Retinal pigment epithelial cell (primary cell): ENCODE data around the gene LRRC47.

Experiments
- DNase-seq: peaks from one replicate; pipeline ENCODE4 v3.0.0-alpha.2; 2010; ENCODE audit warnings: low read depth
- H3K4me3 ChIP-seq: 2 replicates; pipeline ENCODE4 v1.5.1; 2011; ENCODE audit warnings: mild to moderate bottlenecking, low read length, control low read depth, moderate library complexity
- TF ChIP-seq, protein P1 (sequence below): conservative IDR thresholded peaks from 2 replicates; pipeline ENCODE4 v1.5.1; 2011; ENCODE audit warnings: low read depth, low read length, control low read depth, inconsistent platforms

LRRC47 gene

DNA sequence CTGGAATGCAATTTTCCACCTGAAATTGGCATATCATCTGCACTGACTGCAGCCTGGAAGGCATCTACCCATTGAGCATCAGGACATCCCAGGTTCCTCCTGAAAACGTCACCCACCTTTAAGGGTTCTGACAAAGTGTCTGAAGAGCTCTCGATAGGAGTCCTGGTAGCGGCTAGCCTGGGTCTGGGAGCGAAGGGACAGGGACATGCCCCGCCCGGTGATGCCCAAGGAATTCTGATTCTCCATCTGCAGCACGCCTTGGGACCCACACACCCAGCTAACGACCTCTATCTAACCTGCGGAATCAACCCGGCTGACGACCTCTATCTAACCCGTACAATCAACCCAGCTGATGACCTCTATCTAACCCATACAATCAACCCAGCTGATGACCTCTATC, 57.4 kb downstream of the LRRC47 start:
- no peak overlapping the region for H3K4me3 ChIP-seq
- no peak for DNase-seq
- TF ChIP-seq, protein P1, sequence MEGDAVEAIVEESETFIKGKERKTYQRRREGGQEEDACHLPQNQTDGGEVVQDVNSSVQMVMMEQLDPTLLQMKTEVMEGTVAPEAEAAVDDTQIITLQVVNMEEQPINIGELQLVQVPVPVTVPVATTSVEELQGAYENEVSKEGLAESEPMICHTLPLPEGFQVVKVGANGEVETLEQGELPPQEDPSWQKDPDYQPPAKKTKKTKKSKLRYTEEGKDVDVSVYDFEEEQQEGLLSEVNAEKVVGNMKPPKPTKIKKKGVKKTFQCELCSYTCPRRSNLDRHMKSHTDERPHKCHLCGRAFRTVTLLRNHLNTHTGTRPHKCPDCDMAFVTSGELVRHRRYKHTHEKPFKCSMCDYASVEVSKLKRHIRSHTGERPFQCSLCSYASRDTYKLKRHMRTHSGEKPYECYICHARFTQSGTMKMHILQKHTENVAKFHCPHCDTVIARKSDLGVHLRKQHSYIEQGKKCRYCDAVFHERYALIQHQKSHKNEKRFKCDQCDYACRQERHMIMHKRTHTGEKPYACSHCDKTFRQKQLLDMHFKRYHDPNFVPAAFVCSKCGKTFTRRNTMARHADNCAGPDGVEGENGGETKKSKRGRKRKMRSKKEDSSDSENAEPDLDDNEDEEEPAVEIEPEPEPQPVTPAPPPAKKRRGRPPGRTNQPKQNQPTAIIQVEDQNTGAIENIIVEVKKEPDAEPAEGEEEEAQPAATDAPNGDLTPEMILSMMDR: no peak

DNA sequence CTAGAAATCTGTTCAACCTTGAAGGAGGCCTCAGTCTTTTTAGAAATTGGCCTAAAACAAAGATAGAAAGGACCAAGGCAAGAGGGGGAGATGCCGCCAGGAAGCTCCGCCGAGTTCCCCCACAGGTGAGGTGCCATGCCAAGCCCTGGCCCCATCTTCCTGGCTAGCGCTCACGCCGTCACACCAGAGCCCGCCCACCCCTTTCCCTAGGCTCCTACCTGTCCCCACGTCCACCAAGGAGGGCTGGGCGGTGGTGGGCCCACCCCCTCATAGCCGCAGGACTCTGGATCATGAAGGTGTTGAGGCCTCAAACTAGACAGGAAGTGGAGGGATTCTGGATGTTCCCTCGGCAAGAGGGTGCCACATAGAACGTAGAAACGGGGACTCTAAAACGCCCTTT, 59.6 kb downstream of the LRRC47 start:
- DNase-seq: no peak
- TF ChIP-seq, protein P1: no peak
- no peak overlapping the region for H3K4me3 ChIP-seq

DNA sequence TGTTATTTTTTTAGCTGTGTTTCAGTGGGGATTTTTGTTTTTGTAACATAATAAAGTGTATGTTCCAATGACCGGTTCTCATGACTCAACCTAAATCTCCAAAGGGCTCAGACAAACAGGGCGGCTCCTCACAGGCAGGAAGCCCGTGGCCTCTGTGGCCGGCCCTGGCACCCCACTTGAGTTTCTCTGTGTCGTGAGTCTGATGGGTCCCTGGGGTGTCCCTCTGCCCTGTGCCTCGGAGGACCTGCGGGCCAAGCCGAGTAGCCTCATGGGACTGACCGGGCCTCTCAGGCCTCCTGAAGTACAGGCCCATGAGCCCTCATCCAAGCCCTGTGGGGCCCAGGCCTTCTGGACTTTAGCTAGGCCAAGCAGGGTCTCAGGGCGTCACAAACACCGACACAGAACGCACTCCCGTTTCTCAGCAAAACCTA, 60.2 kb downstream of the LRRC47 start:
- TF ChIP-seq, protein P1: no peak
- DNase-seq: no peak
- H3K4me3 ChIP-seq: no peak overlapping the region

DNA sequence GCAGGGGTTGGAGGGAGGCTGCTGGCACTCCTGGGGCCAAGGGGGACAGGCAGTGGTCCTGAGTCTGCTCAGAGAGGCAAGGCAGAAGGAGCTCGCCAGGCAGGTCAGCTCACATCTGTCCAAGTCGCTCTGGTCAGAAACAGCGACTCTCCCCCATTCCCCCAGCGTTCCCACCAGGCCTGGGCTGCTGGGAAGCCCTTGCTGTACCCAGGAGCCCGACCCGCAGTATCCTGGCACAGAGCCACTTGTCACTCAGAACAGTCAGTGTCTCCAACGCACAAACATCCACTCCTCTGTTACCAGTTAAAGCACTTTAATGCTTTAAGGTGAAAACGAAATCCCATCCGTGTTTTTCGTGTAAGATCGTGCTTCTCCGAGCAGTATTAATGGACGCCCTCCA, 60.6 kb downstream of the LRRC47 start:
- TF ChIP-seq, protein P1: no peak
- DNase-seq: no peak
- no peak overlapping the region for H3K4me3 ChIP-seq

DNA sequence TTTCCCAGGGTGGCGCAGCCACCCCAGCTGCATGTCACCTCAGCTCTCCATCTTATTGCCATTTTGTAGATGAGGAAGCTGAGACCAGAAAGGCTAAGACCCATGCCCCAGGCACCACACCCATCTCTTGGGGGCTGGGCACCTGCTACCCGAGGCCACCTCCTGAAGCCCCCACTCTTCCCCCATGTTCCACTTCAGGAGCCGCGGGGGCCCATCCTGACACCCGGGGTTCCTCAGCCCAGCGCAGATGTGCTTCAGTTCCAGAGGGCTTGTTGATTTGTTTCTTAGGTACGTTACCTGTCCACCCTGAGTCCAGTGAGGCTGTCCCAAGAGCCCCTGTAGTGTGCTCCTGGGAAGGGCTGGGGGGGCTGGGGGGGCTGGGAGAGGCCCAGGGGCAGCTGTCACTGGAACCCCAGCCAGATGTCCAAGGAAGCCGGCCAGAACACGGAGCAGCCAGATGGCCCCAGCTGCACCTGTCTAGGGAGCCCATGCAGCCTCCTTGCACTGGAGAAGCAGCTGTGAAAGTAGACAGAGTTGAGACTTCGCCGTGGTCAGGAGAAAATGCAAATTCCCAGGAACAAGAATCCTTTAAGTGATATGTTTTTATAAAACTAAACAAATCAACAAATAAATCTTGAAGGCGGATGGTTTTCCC, 61.1 kb downstream of the LRRC47 start:
- no peak overlapping the region for H3K4me3 ChIP-seq
- TF ChIP-seq, protein P1: no peak
- no peak for DNase-seq

DNA sequence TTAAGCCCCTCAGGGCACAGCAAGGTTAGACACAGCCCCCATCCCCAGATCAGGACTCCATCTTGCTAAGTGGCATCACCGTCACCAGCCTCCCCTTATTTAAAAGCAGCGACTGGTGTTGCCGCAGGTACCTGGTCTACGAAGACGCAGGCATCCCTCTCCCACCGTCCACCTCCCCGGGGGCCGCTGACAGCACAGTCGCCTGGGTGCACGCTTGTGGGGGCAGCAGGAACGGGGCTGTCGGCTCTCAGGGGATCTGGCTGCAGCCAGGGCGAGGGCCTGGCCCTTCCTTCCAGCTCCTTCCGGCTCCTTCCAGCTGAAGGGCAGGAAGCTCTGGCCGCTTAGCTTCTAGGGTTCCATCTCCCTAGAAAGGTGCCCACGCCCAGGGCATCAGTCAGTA, 61.7 kb downstream of the LRRC47 start:
- TF ChIP-seq, protein P1: no peak
- DNase-seq: no peak
- no peak overlapping the region for H3K4me3 ChIP-seq

DNA sequence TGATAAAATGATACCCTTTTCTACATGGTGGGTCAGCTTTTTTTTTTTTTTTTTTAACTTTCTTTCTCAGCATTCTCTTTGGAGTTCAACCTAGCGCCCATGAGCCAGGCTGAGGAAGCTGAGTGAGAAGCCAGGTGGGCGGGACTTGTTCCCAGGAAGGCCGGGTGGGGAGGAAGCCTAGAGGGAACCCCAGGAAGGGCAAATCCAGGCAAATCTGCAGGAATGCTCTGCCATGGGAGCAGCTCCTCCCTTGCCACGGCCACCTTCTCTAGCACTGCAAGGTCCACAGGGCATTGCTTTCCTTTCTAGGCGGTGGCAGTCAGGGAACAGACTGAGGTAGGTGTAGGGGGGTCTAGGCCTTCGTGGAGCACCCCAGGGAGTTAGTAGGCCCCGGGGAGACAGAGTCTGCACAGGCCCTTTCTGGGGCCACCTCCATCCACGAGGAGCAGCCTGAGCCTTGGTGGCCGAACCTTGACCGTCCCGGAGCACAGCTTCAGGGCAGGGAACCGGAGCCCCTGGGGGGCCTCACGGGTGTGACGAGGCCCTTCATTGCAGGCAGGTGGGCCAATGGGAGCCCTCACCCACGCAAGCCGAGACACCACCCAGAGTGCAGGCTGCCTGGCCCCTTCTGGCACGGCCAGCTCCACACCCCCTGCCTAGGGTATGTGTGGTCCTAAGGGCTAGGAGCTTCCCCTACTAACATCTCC, 62.3 kb downstream of the LRRC47 start:
- no peak overlapping the region for H3K4me3 ChIP-seq
- DNase-seq: no peak
- TF ChIP-seq, protein P1: no peak
